ENCODE results near the gene NXT1.

DNA sequence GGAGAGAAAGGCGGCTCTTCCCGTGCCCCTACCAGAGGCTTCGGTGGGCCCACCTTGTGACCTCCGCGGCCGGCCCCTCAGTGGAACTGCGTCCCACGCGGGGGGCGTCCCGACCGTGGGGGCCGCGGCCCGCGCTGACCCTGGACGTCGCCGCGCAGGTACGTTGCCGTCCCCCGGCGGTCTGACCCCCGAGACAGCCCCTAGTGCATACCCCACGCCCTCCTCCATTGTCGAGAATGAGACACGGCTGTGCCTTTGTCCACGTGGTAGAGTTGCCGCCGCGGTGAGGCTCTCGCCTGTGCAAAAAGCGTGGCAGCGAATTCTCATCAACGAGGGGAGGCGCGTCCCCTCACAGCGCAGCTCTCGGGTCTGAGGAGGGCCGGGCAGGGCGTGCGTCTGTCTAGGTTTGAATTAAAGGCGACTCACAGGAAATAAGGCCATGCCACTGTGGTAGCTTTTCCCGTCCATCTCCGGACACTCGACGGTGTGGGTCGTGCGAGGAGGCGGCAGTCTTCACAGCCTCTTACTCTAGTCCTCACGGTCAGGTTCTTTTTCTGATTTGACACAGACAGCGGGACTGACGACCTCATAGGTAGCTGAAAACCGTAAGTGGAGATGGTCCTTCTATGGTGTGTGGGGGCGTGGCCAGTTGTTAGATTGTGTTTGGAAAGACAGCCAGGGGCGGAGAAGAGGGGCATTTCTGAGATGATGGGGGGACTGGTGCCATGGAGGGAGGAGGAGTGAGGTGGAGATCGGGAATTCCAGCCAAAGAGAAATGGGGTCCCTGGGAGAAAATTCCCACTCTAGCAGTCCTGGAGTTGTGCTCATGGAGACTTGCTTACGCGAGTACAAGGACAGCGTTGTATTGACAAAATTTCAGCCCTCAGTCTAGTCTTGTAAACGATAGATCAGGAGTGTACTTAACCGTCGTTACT is 580 bp downstream of the NXT1 start:
- TF ChIP-seq, protein P1, sequence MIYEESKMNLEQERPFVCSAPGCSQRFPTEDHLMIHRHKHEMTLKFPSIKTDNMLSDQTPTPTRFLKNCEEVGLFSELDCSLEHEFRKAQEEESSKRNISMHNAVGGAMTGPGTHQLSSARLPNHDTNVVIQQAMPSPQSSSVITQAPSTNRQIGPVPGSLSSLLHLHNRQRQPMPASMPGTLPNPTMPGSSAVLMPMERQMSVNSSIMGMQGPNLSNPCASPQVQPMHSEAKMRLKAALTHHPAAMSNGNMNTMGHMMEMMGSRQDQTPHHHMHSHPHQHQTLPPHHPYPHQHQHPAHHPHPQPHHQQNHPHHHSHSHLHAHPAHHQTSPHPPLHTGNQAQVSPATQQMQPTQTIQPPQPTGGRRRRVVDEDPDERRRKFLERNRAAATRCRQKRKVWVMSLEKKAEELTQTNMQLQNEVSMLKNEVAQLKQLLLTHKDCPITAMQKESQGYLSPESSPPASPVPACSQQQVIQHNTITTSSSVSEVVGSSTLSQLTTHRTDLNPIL (CRISPR knock-in tag; IDR thresholded peaks at IDR 0.05; ENCODE audit: low read depth): no peak
- no peak for TF ChIP-seq SNAI2 (CRISPR knock-in tag; IDR thresholded peaks at IDR 0.05)
- no peak for TF ChIP-seq ZNF8 (CRISPR knock-in tag; IDR thresholded peaks at IDR 0.05)
- no peak for TF ChIP-seq ZNF70 (CRISPR knock-in tag; IDR thresholded peaks at IDR 0.05)
- no peak for TF ChIP-seq ZFP30 (CRISPR knock-in tag; IDR thresholded peaks at IDR 0.05)
- no peak for TF ChIP-seq ISL1 (CRISPR knock-in tag; IDR thresholded peaks at IDR 0.05)
